Measurements from ENCODE around the gene PTOV1.

Gene PTOV1

GRCh38 chr19:49807058-49807903 is 43.7 kb upstream of the PTOV1 start:
- no peak for TF ChIP-seq Cebpa-rat (IDR thresholded peaks at IDR 0.05)
- peak overlapping the region in 3 of 11 experiments; percentile 11 to 25 (median 20); a peak in 2 of 22 replicates for H3K9ac ChIP-seq
- H3K4me3 ChIP-seq, result no peak overlapping the region
- peak overlapping the region in 6 of 11 experiments; percentile 7 to 41 (median 16); a peak in 6 of 22 replicates for H3K27ac ChIP-seq
- H3K4me2 ChIP-seq, result peak overlapping the region; percentile 6 to 79 (median 58); a peak in 19 of 22 replicates
- H3K36me3 ChIP-seq, result peaks cover 33 to 49% (median 38%) of the 10 kb centered on the region in 11 experiments
- peaks cover 0 to 17% (median 0%) of the 10 kb centered on the region in 11 experiments; a peak in 2 of 22 replicates for H4K20me1 ChIP-seq
- H3K4me1 ChIP-seq, result peaks cover 22 to 36% (median 30%) of the 10 kb centered on the region in 10 experiments
- no peaks in the 10 kb centered on the region for H3K9me3 ChIP-seq (replicated peaks in 1 of 11)
- H3K27me3 ChIP-seq, result no peaks in the 10 kb centered on the region

- no peak for TF ChIP-seq Cebpa-rat (IDR thresholded peaks at IDR 0.05)
- H3K27ac ChIP-seq, result 0 out of 22 replicates have a peak overlapping the region, but pooled peaks of 1 of the 11 experiments have one; percentile 7
- H3K4me1 ChIP-seq, result peaks cover 27 to 38% (median 32%) of the 10 kb centered on the region in 10 experiments
- H3K9ac ChIP-seq, result no peak overlapping the region
- no peak overlapping the region for H3K4me3 ChIP-seq
- no peaks in the 10 kb centered on the region for H3K27me3 ChIP-seq
- peak overlapping the region; percentile 21 to 79 (median 58); a peak in 19 of 22 replicates for H3K4me2 ChIP-seq
- peaks cover 26 to 42% (median 33%) of the 10 kb centered on the region in 11 experiments for H3K36me3 ChIP-seq
- H3K9me3 ChIP-seq (replicated peaks in 1 of 11), result no peaks in the 10 kb centered on the region
- peaks cover 0 to 17% (median 0%) of the 10 kb centered on the region in 11 experiments; a peak in 2 of 22 replicates for H4K20me1 ChIP-seq
These were observed 42.9 kb upstream of the PTOV1 start for GRCh38 chr19:49807904-49808675.

GRCh38 chr19:49808711-49809159 is 42.2 kb upstream of the PTOV1 start:
- Histone ChIP-seq H3K27me3 (no peaks in the 10 kb centered on the region), H3K4me3 (no peak overlapping the region), H3K27ac (no peak overlapping the region), H3K9me3 (replicated peaks in 1 of 11) (no peaks in the 10 kb centered on the region), H3K36me3 (peaks cover 20 to 35% (median 27%) of the 10 kb centered on the region in 11 experiments), H3K4me2 (peak overlapping the region in 10 of 11 experiments; percentile 15 to 79 (median 29); a peak in 15 of 22 replicates), H4K20me1 (peaks cover 0 to 13% (median 0%) of the 10 kb centered on the region in 11 experiments; a peak in 2 of 22 replicates), H3K9ac (no peak overlapping the region), H3K4me1 (peaks cover 28 to 38% (median 33%) of the 10 kb centered on the region in 10 experiments)
- no peak for TF ChIP-seq Cebpa-rat (IDR thresholded peaks at IDR 0.05)

- Histone ChIP-seq H3K9me3 (replicated peaks in 1 of 11) (no peaks in the 10 kb centered on the region), H3K27me3 (no peaks in the 10 kb centered on the region), H3K4me1 (peaks cover 33 to 43% (median 38%) of the 10 kb centered on the region in 10 experiments), H4K20me1 (peaks cover 0 to 13% (median 0%) of the 10 kb centered on the region in 11 experiments; a peak in 2 of 22 replicates), H3K4me3 (no peak overlapping the region), H3K27ac (no peak overlapping the region), H3K9ac (0 out of 22 replicates have a peak overlapping the region, but pooled peaks of 2 of the 11 experiments have one; percentile 10 to 19), H3K4me2 (peak overlapping the region in 10 of 11 experiments; percentile 11 to 79 (median 29); a peak in 15 of 22 replicates), H3K36me3 (peaks cover 17 to 30% (median 22%) of the 10 kb centered on the region in 11 experiments; a peak in 21 of 22 replicates)
- TF ChIP-seq Cebpa-rat (IDR thresholded peaks at IDR 0.05), result no peak
These were observed 41.6 kb upstream of the PTOV1 start for GRCh38 chr19:49809160-49809940.

- Histone ChIP-seq H3K9ac (0 out of 22 replicates have a peak overlapping the region, but pooled peaks of 1 of the 11 experiments have one; percentile 19), H3K27me3 (no peaks in the 10 kb centered on the region), H3K4me2 (0 out of 22 replicates have a peak overlapping the region, but pooled peaks of 1 of the 11 experiments have one; percentile 79), H3K27ac (no peak overlapping the region), H3K4me1 (peaks cover 33 to 45% (median 39%) of the 10 kb centered on the region in 10 experiments), H4K20me1 (peaks cover 0 to 13% (median 0%) of the 10 kb centered on the region in 11 experiments; a peak in 2 of 22 replicates), H3K9me3 (replicated peaks in 1 of 11) (no peaks in the 10 kb centered on the region), H3K4me3 (no peak overlapping the region), H3K36me3 (peaks cover 11 to 24% (median 16%) of the 10 kb centered on the region in 11 experiments; a peak in 21 of 22 replicates)
- no peak for TF ChIP-seq Cebpa-rat (IDR thresholded peaks at IDR 0.05)
These were observed 41.0 kb upstream of the PTOV1 start for GRCh38 chr19:49809941-49810389.

DNA sequence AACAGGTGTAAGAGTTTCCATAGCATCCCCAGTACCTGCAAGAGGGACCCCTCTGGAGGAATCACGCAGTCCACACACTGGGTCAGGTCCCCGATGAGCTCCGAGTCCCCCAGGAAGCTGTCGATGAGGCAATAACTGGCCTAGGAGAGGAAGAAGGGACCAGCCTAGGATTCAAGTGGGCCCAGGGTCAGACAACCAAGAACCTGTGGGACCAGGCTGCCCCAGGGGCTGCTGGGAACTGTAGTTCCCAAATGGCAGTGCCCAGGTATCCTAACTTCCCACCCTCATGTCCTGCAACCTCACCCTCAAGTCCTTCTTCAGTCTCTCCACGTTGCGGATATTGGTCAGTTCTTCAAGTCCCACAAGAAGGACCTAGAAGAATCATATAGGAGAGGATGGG is 39.6 kb upstream of the PTOV1 start:
- Histone ChIP-seq H3K4me1 (peaks cover 33 to 45% (median 39%) of the 10 kb centered on the region in 10 experiments), H3K4me3 (no peak overlapping the region), H3K27ac (no peak overlapping the region), H3K36me3 (peaks cover 0 to 12% (median 4%) of the 10 kb centered on the region in 11 experiments; a peak in 9 of 22 replicates), H3K9me3 (replicated peaks in 1 of 11) (no peaks in the 10 kb centered on the region), H3K9ac (no peak overlapping the region), H4K20me1 (peaks cover 0 to 13% (median 0%) of the 10 kb centered on the region in 11 experiments; a peak in 2 of 22 replicates), H3K27me3 (no peaks in the 10 kb centered on the region), H3K4me2 (no peak overlapping the region)
- TF ChIP-seq Cebpa-rat (IDR thresholded peaks at IDR 0.05), result no peak

GRCh38 chr19:49812452-49812996 is 38.4 kb upstream of the PTOV1 start:
- TF ChIP-seq Cebpa-rat (IDR thresholded peaks at IDR 0.05), result no peak
- Histone ChIP-seq H3K4me3 (peak overlapping the region; percentile 57 to 77 (median 66)), H3K36me3 (peaks cover 0 to 8% (median 0%) of the 10 kb centered on the region in 11 experiments; a peak in 2 of 22 replicates), H3K9ac (peak overlapping the region; percentile 75 to 96 (median 80)), H4K20me1 (peaks cover 0 to 7% (median 0%) of the 10 kb centered on the region in 11 experiments; a peak in 2 of 22 replicates), H3K4me1 (peaks cover 34 to 47% (median 41%) of the 10 kb centered on the region in 10 experiments), H3K4me2 (peak overlapping the region; percentile 76 to 93 (median 88)), H3K9me3 (replicated peaks in 1 of 11) (no peaks in the 10 kb centered on the region), H3K27ac (peak overlapping the region; percentile 79 to 99 (median 85)), H3K27me3 (no peaks in the 10 kb centered on the region)
